GM12875 (cell line): ENCODE measurements around the gene TAF1D.

Experiments used
- H3K4me3 ChIP-seq: one replicate; pipeline ENCODE4 v1.5.1; 2011; ENCODE audit warnings: low read depth, low read length, control low read depth
- TF ChIP-seq, protein P1 (sequence below): IDR thresholded peaks from 2 replicates; pipeline ENCODE4 v1.5.1; 2011; ENCODE audit warnings: low read depth, mild to moderate bottlenecking, control low read depth, inconsistent platforms, low read length, moderate library complexity, borderline replicate concordance; ENCODE audit not compliant: insufficient read depth

Gene TAF1D

DNA sequence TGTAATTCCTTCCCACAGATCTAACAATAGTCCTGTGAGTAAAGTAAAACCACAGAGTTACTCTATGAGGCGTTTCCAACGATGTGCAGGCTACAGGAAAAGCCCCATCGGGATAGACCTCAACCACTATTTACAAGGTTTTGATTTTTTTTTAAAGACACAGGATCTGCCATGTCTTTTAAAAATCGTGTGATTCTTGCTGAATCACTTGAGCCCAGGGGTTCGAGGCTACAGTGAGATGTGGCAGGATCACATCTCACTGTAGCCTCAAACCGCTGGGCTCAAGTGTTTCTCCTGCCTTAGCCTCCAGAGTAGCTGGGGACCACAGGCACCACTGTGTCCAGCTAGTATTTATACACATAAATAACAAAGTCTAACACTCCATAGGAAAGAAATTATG, 7.8 kb downstream of the TAF1D start:
- TF ChIP-seq, protein P1, sequence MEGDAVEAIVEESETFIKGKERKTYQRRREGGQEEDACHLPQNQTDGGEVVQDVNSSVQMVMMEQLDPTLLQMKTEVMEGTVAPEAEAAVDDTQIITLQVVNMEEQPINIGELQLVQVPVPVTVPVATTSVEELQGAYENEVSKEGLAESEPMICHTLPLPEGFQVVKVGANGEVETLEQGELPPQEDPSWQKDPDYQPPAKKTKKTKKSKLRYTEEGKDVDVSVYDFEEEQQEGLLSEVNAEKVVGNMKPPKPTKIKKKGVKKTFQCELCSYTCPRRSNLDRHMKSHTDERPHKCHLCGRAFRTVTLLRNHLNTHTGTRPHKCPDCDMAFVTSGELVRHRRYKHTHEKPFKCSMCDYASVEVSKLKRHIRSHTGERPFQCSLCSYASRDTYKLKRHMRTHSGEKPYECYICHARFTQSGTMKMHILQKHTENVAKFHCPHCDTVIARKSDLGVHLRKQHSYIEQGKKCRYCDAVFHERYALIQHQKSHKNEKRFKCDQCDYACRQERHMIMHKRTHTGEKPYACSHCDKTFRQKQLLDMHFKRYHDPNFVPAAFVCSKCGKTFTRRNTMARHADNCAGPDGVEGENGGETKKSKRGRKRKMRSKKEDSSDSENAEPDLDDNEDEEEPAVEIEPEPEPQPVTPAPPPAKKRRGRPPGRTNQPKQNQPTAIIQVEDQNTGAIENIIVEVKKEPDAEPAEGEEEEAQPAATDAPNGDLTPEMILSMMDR: no peak
- H3K4me3 ChIP-seq: no peak overlapping the region

DNA sequence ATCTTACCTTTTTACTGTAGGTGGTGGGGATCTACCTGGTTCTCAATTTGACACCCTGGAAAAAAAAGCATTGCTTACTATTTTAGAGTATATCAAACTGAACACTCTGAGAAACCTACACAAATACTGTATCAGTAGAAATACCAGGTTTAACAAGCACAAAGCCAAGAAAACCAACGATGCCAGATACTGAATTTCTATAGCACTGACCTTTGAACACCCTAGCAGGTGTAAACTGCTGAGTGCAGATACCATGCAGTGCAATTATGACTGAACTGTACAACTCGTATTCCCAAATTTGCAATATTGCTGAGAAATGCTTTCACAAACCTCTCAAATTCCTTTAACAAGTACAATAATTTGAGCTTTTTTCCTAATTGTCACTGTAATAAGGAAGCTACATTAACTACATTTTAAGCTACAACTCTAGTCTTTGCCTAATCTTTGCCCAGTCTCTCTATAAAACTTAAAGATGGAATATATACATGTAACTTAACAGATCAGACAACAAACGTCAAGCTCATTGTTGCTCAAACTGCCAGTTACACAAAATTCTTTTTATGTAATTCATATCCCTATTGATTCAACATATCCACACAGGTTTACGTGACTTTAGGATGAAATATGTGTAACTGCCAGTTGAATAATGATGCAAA, 8.9 kb downstream of the TAF1D start:
- TF ChIP-seq, protein P1: no peak
- no peak overlapping the region for H3K4me3 ChIP-seq

DNA sequence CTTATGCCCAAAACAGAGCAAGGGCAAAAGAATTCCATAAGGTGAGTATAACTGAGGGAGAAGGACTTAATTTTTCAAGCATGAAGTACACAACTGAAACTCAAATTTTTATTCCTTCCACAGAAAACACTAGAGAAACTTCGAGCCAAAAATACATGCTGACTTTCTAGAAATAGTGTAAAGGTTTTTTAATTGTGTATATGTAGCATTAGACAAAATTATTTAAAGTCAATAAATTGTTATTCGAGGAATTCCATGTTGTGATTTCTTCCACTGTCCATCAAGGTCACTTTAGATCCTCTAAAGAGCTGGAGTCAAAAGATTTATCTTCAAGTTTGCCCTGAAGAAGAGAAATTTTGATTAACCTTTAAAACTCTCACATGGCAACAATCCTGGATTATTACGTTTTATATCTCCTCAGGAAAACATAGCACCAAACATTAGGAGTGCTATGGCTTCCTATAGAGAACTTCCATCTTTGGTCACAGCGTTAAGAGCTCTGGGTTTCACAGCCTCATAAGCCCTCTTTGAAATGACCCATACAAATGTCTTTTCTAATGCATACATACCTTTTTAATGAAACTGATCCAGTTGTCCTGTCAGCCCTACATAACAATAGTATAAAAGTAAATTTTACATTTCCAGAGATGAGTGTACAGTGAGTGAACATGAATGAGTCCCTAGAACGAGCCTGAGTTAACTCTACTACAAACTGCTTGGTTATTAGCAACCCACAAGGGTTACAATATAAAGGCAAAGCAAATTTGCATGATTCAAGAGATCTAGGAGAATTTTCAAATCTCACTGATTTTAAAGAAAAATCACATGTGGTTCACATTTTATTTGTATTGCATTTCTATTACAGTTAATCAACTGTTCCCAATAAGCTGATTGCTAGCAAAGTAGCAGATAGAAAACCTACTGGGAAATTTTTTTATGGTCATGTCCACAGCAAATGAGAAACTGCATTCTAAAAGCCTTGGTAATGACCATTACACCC, 10.9 kb downstream of the TAF1D start:
- TF ChIP-seq, protein P1: no peak
- no peak overlapping the region for H3K4me3 ChIP-seq

DNA sequence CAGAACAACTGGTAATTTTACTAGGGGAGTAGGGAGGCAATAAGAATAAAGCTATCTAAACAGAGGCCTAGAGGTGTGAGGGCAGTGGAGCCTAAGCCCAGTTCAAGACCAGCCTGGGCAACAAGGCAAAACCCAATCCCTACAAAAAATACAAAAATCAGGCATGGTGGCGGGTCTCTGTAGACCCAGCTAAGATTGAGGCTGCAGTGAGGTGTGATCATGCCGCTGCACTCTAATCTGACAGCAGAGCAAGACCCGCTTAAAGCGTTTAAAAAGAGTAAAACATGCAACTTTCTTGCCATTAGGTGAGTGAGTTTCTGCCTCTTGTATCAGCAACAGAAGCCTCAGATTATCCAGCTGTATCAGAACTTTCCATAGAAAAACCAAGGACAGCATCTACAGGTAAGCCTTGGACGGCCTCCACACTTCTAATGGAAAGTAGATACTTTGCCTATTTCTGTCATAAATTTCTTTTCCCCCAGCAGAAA, 12.1 kb downstream of the TAF1D start:
- H3K4me3 ChIP-seq: no peak overlapping the region
- TF ChIP-seq, protein P1: no peak

DNA sequence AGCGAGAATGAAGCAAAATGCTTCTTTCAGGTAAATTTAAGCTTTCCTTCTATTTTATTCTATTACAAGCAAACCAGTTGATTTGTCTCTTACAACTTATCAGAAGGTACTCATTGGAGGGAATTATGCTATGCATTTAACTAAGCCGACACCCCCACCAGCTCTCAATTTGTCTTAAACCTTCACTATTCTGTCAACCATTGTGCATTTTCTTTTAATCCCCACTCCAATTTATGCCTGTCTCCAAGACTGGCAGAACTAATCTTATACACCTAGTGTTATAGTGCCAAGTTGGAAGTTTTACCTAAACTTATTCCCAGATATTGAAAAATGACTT, 12.5 kb downstream of the TAF1D start:
- no peak overlapping the region for H3K4me3 ChIP-seq
- TF ChIP-seq, protein P1: no peak

DNA sequence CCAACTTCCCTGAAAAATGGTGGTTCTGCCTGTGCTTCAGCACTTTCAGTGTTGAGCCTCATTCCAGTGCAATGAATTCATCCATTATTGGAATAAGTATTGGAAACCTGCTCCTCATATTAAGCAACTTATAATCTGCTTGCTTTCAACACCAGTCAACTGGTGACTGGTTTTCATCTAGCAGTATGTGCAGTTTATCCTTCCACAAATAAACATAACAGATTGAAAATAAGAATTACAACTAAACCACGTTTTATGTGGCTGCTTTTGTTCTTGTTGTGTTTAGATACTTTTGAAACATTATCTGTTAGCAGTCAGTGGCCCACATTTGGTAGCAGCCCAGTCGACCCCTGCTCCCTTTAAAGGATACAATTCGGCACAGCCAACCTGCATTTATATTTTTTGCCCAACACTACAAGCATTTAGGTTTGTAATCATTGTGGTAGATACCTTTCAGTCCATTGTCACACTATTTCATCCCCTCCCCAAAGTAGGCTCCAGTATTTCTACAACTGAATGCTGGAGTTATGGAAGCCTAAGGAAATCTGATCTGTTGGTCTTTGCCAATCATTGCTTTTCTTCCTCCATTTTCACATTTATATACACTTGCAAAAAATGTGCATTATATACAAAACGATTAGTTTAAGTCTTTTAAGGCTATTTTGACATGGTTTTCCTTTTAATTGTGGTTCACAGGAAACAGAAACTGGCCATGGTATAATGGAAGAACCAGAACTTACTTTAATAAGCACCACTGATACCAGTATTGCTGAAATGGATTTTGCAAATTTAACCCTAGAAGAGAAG, 13.1 kb downstream of the TAF1D start:
- TF ChIP-seq, protein P1: no peak
- H3K4me3 ChIP-seq: no peak overlapping the region
